ENCODE data around the gene CEP19. TPM values are rescaled to one million over a fixed set of nuclear protein-coding genes. Genes with fewer than 3 reads are reported as not detected.
"Not testable (repeated sequence)": the region's sequence is repeated elsewhere in the genome, so short reads cannot be mapped to it uniquely, and the experiment has no call there.

CEP19 gene
- polyA plus RNA-seq, 2 donors: 0.47 to 0.82 TPM

DNA sequence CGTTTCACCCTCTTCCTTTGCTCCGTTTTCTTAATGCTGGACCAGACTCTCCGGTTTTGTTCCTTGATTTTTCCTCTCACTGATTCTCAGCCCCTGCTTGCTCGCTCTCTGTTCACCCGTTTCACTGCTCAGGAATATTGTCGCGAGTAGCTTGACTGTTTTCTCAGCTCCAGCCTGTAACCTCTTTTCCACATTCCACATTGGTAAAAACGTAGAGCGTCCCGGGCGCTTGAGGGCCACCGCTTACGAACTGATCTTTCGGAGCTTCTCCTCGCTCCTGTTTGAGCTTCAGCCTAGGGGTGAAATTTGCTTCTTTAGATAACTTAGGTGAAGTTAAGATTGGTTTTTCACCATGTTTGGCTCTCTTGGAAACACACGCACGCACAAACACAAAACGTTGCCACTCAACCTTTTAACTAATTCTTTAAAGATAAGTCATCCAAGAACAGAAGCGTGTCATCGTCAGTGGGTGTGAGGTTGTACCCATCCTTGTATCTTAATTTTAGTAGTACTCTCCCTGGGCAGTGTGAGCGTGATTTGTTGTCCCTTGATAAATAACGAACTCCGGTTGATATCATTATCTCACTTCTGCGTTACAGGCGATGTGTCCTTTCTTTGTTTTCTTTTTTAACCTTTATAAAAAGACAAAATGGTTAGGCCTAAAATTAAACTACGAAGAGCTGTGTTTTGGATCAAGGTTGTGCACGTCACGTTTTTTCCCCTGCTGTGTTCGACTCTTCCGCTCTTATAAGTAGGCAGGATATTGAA lies 28.6 kb upstream of the CEP19 start:
- Histone ChIP-seq H3K36me3 (ENCODE audit: control insufficient read depth in 2 of 2, insufficient read depth in 2 of 2, low read length in 1 of 2) (no peaks in the 10 kb centered on the region), H3K4me3 (ENCODE audit: low read depth in 1 of 2, low read length in 2 of 2) (peak overlapping the region; percentile 67 to 77), H3K9me3 (ENCODE audit: control insufficient read depth in 2 of 2, insufficient read depth in 1 of 2, low read depth in 1 of 2, low read length in 1 of 2) (no peaks in the 10 kb centered on the region), H3K4me1 (ENCODE audit: control insufficient read depth in 2 of 2, insufficient read depth in 2 of 2, low read length in 1 of 2) (peaks cover 0 to 2% of the 10 kb centered on the region in 2 donors), H3K27ac (ENCODE audit: low read depth in 2 of 2, low read length in 1 of 2) (peak overlapping the region; percentile 93 to 95), H3K27me3 (ENCODE audit: control insufficient read depth in 1 of 2, insufficient read depth in 2 of 2, low read length in 2 of 2) (no peaks in the 10 kb centered on the region)
- 1% methylated on average over 30 of the region's 30 CpGs for WGBS, 2 donors

DNA sequence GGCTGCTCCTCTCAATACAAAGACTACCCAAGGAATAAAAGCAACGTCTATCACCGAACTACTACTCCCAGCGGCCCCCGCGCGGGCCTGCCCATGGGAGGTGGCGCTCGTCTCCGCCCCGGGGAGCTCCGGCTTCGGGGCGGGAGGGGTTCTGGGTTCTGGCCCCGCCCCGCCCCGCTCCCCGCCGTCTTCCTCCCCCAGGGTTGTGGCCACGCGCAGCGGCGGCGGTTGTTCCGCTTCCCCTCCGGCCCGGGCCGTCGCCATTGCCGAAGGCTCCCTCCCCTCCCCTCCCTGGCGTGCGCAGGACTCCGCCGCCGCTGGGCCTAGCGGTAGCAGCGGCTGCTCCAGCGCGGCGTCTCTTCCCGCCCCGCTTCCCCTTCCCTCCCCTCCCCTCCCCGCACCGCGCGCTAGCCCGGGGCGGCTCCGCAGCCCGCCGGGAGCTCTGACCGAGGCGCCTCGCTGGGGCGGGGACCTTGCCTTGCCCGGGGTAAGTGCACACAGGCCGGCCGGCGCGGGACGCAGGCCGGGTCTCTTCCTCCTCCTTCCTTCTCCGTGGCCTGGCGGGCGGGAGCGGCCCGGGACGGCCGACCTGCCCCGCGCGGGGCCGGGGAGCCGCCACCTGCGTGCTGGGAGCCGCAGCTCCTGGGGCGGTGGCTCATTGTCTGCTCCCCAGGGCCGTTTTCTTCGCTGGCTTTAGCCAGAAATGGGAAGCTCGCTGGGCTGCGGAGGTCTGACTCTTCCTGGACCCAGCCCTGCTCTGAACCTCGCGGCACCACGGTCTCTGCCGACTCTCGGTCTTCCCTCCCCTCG lies 27.8 kb upstream of the CEP19 start, which contains the start of gene PAK2:
Gene PAK2, plus strand, starts transcription at position 187 of the 810 bp plus-strand sequence. CDS start 42,790 bp downstream, outside the sequence.
- no peaks in the 10 kb centered on the region for H3K27me3 ChIP-seq (ENCODE audit: control insufficient read depth in 1 of 2, insufficient read depth in 2 of 2, low read length in 2 of 2)
- 1% methylated on average over 59 to 86 of the region's 86 CpGs for WGBS, 2 donors
- H3K9me3 ChIP-seq (ENCODE audit: control insufficient read depth in 2 of 2, insufficient read depth in 1 of 2, low read depth in 1 of 2, low read length in 1 of 2): no peaks in the 10 kb centered on the region
- H3K4me1 ChIP-seq (ENCODE audit: control insufficient read depth in 2 of 2, insufficient read depth in 2 of 2, low read length in 1 of 2): peaks cover 0 to 2% of the 10 kb centered on the region in 2 donors
- H3K36me3 ChIP-seq (ENCODE audit: control insufficient read depth in 2 of 2, insufficient read depth in 2 of 2, low read length in 1 of 2): no peaks in the 10 kb centered on the region
- peak within 1 kb of the TSS; percentile 93 to 95 for H3K27ac ChIP-seq (ENCODE audit: low read depth in 2 of 2, low read length in 1 of 2)
- H3K4me3 ChIP-seq (ENCODE audit: low read depth in 1 of 2, low read length in 2 of 2): peak within 1 kb of the TSS; percentile 67 to 77

DNA sequence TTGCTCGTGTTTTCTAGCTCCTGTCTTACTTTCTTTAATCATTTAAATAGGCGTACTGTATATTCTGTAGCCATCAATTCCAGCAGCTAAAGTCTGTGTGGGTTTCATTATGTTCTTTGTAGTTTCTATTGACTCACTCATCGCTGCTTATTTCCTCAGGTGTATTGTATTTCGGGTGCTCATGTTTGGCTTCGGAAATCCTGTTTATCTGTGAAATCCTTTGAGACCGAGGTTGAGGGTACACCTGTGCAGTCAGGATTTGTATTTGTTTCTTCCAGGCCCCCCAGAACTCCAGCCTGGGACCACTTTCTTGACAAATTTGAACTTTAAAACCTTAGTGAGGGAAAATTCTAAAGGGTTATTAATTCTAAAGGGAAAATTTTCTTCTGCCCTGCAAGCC lies 25.6 kb upstream of the CEP19 start:
- 86 to 92% methylated on average over 6 of the region's 6 CpGs for WGBS, 2 donors
- no peaks in the 10 kb centered on the region for H3K27me3 ChIP-seq (ENCODE audit: control insufficient read depth in 1 of 2, insufficient read depth in 2 of 2, low read length in 2 of 2)
- H3K4me3 ChIP-seq (ENCODE audit: low read depth in 1 of 2, low read length in 2 of 2): no peak overlapping the region
- H3K4me1 ChIP-seq (ENCODE audit: control insufficient read depth in 2 of 2, insufficient read depth in 2 of 2, low read length in 1 of 2): peaks cover 0 to 2% of the 10 kb centered on the region in 2 donors
- no peaks in the 10 kb centered on the region for H3K36me3 ChIP-seq (ENCODE audit: control insufficient read depth in 2 of 2, insufficient read depth in 2 of 2, low read length in 1 of 2)
- no peaks in the 10 kb centered on the region for H3K9me3 ChIP-seq (ENCODE audit: control insufficient read depth in 2 of 2, insufficient read depth in 1 of 2, low read depth in 1 of 2, low read length in 1 of 2)
- H3K27ac ChIP-seq (ENCODE audit: low read depth in 2 of 2, low read length in 1 of 2): no peak overlapping the region

DNA sequence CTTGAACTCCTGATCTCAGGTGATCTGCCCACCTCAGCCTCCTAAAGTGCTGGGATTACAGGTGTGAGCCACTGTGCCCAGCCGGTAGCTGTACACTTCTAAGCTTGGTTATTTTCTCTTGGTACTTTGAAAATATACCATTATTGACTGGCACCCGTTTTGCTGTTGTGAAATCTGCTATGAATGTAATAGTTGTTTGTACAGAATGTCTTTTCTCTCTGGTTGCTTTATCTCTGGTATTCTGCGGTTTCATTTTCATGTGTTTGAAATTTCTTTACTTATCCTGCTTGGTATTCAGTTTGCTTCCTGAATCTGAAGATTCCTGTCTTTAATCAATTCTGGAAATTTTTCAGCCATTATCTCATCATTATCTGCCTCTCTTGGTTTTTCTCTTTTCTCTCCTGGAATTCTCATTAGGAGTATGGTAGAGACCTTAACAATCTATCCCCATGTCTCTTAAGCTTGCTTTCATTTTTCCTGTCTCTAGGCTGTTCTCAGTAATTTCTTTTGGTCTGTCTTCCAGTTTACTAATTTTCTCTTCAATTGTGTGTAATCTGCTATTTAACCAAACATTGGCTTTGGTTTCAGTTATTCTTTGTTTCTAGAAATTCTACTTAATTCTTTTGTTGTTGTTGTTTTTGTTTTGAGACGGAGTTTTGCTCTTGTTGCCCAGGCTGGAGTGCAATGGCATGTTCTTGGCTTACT lies 24.8 kb upstream of the CEP19 start:
- Histone ChIP-seq H3K4me3 (ENCODE audit: low read depth in 1 of 2, low read length in 2 of 2) (no peak overlapping the region), H3K4me1 (ENCODE audit: control insufficient read depth in 2 of 2, insufficient read depth in 2 of 2, low read length in 1 of 2) (no peaks in the 10 kb centered on the region), H3K9me3 (ENCODE audit: control insufficient read depth in 2 of 2, insufficient read depth in 1 of 2, low read depth in 1 of 2, low read length in 1 of 2) (no peaks in the 10 kb centered on the region), H3K27ac (ENCODE audit: low read depth in 2 of 2, low read length in 1 of 2) (no peak overlapping the region), H3K27me3 (ENCODE audit: control insufficient read depth in 1 of 2, insufficient read depth in 2 of 2, low read length in 2 of 2) (no peaks in the 10 kb centered on the region), H3K36me3 (ENCODE audit: control insufficient read depth in 2 of 2, insufficient read depth in 2 of 2, low read length in 1 of 2) (no peaks in the 10 kb centered on the region)
- WGBS, 2 donors: 95 to 100% methylated on average over 4 of the region's 4 CpGs

DNA sequence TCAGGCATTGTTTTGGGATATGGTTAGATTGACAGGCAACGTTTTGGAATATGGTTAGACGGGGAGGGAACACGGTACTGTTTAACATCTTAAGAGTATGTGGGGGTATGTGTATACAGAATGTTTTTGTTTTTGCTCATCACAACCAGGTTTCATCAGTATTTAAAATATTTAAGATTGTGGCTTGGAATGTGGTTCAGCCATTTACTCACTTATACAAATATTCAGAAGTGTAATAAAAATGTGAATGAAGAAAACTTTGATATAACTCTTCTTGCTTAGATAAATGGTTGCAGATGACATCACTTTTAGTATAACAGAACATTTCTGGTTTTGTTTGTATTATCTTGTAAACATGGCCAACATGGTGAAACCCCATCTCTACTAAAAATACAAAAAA lies 23.7 kb upstream of the CEP19 start:
- Histone ChIP-seq H3K27ac (ENCODE audit: low read depth in 2 of 2, low read length in 1 of 2) (no peak overlapping the region), H3K4me3 (ENCODE audit: low read depth in 1 of 2, low read length in 2 of 2) (no peak overlapping the region), H3K9me3 (ENCODE audit: control insufficient read depth in 2 of 2, insufficient read depth in 1 of 2, low read depth in 1 of 2, low read length in 1 of 2) (no peaks in the 10 kb centered on the region), H3K27me3 (ENCODE audit: control insufficient read depth in 1 of 2, insufficient read depth in 2 of 2, low read length in 2 of 2) (no peaks in the 10 kb centered on the region), H3K4me1 (ENCODE audit: control insufficient read depth in 2 of 2, insufficient read depth in 2 of 2, low read length in 1 of 2) (no peaks in the 10 kb centered on the region), H3K36me3 (ENCODE audit: control insufficient read depth in 2 of 2, insufficient read depth in 2 of 2, low read length in 1 of 2) (no peaks in the 10 kb centered on the region)
- 87 to 89% methylated on average over 3 of the region's 3 CpGs for WGBS, 2 donors

DNA sequence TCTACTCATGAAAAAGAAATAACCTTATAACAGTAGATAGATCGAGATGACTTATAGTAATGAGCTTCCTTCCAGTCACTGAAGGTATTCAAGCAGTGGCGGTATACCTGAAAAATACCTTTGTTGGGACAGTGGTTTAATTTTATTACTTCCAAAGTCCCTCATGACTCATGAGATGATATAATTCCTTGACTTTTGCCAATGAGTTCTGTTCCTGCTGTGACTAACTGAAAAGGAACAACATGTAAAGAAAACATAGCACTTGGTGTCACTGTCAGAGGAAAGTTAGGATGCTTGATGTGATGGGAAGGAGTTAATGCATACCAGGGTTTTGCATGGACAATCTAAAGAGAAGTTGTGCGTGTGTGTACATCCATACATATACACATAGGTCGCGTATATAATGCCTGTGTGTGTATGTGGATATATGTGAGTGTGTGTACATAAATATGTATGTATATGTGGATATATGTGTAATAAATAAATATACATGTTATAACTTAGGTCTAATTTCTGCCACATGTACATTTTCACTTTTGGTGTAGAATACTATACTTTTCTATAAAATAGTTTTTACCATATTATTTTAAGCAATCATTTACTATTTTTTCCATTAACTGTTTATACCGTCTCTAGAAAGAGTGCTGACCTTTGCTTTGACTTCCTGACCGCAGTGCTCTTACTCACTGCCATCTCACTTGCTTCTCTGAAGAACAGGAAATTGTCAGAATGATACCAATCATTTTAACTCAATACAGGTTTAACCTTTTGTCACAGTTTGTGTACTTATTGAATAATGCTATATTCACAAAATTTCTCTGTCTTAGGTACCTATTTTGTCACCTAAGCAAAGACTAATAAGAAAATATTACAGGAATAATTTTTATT lies 15.0 kb upstream of the CEP19 start:
- H3K4me1 ChIP-seq (ENCODE audit: control insufficient read depth in 2 of 2, insufficient read depth in 2 of 2, low read length in 1 of 2): no peaks in the 10 kb centered on the region
- no peaks in the 10 kb centered on the region for H3K27me3 ChIP-seq (ENCODE audit: control insufficient read depth in 1 of 2, insufficient read depth in 2 of 2, low read length in 2 of 2)
- 72 to 82% methylated on average over 7 of the region's 7 CpGs for WGBS, 2 donors
- H3K9me3 ChIP-seq (ENCODE audit: control insufficient read depth in 2 of 2, insufficient read depth in 1 of 2, low read depth in 1 of 2, low read length in 1 of 2): no peaks in the 10 kb centered on the region
- H3K4me3 ChIP-seq (ENCODE audit: low read depth in 1 of 2, low read length in 2 of 2): no peak overlapping the region
- peaks cover 0 to 2% of the 10 kb centered on the region in 2 donors for H3K36me3 ChIP-seq (ENCODE audit: control insufficient read depth in 2 of 2, insufficient read depth in 2 of 2, low read length in 1 of 2)
- H3K27ac ChIP-seq (ENCODE audit: low read depth in 2 of 2, low read length in 1 of 2): no peak overlapping the region

DNA sequence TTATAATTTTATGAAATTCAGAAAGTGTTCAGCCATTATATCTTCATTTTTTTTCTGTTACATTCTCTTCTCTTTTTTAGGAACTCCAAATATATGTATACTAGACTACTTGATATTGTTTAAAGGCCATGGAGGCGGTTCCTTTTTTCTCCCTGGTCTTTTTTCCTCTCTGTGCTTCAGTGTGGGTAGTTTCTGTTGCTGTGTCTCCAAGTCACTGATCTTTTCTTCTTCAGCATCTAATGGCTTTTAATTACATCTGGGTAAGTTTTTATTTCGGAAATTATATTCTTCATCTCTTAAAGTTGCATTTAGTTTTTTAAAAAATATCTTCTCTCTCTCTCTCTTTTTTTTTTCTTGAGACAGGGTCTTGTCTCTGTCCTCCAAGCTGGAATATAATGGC lies 9.0 kb upstream of the CEP19 start:
- Histone ChIP-seq H3K36me3 (ENCODE audit: control insufficient read depth in 2 of 2, insufficient read depth in 2 of 2, low read length in 1 of 2) (no peaks in the 10 kb centered on the region), H3K4me1 (ENCODE audit: control insufficient read depth in 2 of 2, insufficient read depth in 2 of 2, low read length in 1 of 2) (no peaks in the 10 kb centered on the region)
- 86 to 95% methylated on average over 2 of the region's 2 CpGs for WGBS, 2 donors

DNA sequence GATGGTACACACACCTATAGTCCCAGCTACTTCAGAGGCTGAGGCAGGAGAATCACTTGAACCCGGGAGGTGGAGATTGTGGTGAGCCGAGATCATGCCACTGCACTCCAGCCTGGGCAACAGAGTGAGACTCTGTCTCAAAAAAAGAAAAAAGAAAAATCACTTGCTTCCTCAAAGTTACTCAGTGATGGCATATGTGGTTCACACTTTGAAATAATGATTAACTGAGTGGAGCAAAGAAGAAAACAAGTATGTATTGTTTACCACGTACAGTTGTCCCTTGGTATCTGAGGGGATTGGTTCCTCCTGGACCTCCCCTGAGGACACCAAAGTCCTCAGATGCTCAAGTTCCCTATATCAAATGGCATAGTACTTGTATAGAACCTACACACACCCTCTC lies 5.1 kb upstream of the CEP19 start:
- not testable (repeated sequence) for H3K27me3 ChIP-seq (ENCODE audit: control insufficient read depth in 1 of 2, insufficient read depth in 2 of 2, low read length in 2 of 2); H3K9me3 ChIP-seq (ENCODE audit: control insufficient read depth in 2 of 2, insufficient read depth in 1 of 2, low read depth in 1 of 2, low read length in 1 of 2); H3K27ac ChIP-seq (ENCODE audit: low read depth in 2 of 2, low read length in 1 of 2); H3K36me3 ChIP-seq (ENCODE audit: control insufficient read depth in 2 of 2, insufficient read depth in 2 of 2, low read length in 1 of 2); H3K4me1 ChIP-seq (ENCODE audit: control insufficient read depth in 2 of 2, insufficient read depth in 2 of 2, low read length in 1 of 2); H3K4me3 ChIP-seq (ENCODE audit: low read depth in 1 of 2, low read length in 2 of 2)
- WGBS, 2 donors: 90 to 93% methylated on average over 3 of the region's 3 CpGs

More for the DNA sequence above, 9.0 kb upstream of the CEP19 start:
- H3K4me3 ChIP-seq (ENCODE audit: low read depth in 1 of 2, low read length in 2 of 2): no peak overlapping the region
- H3K9me3 ChIP-seq (ENCODE audit: control insufficient read depth in 2 of 2, insufficient read depth in 1 of 2, low read depth in 1 of 2, low read length in 1 of 2): no peaks in the 10 kb centered on the region
- no peak overlapping the region for H3K27ac ChIP-seq (ENCODE audit: low read depth in 2 of 2, low read length in 1 of 2)
- H3K27me3 ChIP-seq (ENCODE audit: control insufficient read depth in 1 of 2, insufficient read depth in 2 of 2, low read length in 2 of 2): no peaks in the 10 kb centered on the region
